ENCODE data around the gene DDX56. TPM values are rescaled to one million over a fixed set of nuclear protein-coding genes. Genes with fewer than 3 reads are reported as not detected.

The DDX56 gene
- total RNA-seq, 2 donors from 2014 or later = 52.9 to 60.6 TPM

- H3K27ac ChIP-seq = no peak overlapping the region
- WGBS = 89% methylated on average over 5 of the region's 5 CpGs
- H3K9me3 ChIP-seq = no peaks in the 10 kb centered on the region
- no peaks in the 10 kb centered on the region for H3K4me1 ChIP-seq (replicated peaks)
- intact Hi-C loops (cut with DNase I) = loop anchor here (5.0 kb wide), 2 partner anchors 89 to 324 kb away; no protein-coding TSS in a partner anchor
- DNase-seq (ENCODE audit: low spot score) = no peak
- TF ChIP-seq POLR2AphosphoS5 (IDR thresholded peaks at IDR 0.05) (no peak), POLR2A (IDR thresholded peaks at IDR 0.05) (no peak)
- TF ChIP-seq, protein P1, sequence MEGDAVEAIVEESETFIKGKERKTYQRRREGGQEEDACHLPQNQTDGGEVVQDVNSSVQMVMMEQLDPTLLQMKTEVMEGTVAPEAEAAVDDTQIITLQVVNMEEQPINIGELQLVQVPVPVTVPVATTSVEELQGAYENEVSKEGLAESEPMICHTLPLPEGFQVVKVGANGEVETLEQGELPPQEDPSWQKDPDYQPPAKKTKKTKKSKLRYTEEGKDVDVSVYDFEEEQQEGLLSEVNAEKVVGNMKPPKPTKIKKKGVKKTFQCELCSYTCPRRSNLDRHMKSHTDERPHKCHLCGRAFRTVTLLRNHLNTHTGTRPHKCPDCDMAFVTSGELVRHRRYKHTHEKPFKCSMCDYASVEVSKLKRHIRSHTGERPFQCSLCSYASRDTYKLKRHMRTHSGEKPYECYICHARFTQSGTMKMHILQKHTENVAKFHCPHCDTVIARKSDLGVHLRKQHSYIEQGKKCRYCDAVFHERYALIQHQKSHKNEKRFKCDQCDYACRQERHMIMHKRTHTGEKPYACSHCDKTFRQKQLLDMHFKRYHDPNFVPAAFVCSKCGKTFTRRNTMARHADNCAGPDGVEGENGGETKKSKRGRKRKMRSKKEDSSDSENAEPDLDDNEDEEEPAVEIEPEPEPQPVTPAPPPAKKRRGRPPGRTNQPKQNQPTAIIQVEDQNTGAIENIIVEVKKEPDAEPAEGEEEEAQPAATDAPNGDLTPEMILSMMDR (IDR thresholded peaks at IDR 0.05) = no peak
- no peak overlapping the region for H3K4me3 ChIP-seq
- H3K27me3 ChIP-seq (replicated peaks; ENCODE audit: insufficient read depth) = no peaks in the 10 kb centered on the region
- peaks cover 9 to 38% of the 10 kb centered on the region in 2 donors for H3K36me3 ChIP-seq
Measured at GRCh38 chr7:44566680-44567079, 7.0 kb downstream of the DDX56 start.

GRCh38 chr7:44565795-44566559 lies 7.7 kb downstream of the DDX56 start:
- no peak overlapping the region for H3K27ac ChIP-seq
- no peaks in the 10 kb centered on the region for H3K9me3 ChIP-seq
- no peaks in the 10 kb centered on the region for H3K4me1 ChIP-seq (replicated peaks)
- TF ChIP-seq, protein P1 (IDR thresholded peaks at IDR 0.05) = no peak
- no peak for TF ChIP-seq POLR2AphosphoS5 (IDR thresholded peaks at IDR 0.05)
- no peak for TF ChIP-seq POLR2A (IDR thresholded peaks at IDR 0.05)
- no peak for DNase-seq (ENCODE audit: low spot score)
- WGBS = 74% methylated on average over 16 of the region's 16 CpGs
- intact Hi-C loops (cut with DNase I) = loop anchor here (5.0 kb wide), 2 partner anchors 89 to 324 kb away; no protein-coding TSS in a partner anchor
- no peaks in the 10 kb centered on the region for H3K27me3 ChIP-seq (replicated peaks; ENCODE audit: insufficient read depth)
- no peak overlapping the region for H3K4me3 ChIP-seq
- peaks cover 9 to 31% of the 10 kb centered on the region in 2 donors for H3K36me3 ChIP-seq

- TF ChIP-seq POLR2A (IDR thresholded peaks at IDR 0.05) (no peak), POLR2AphosphoS5 (IDR thresholded peaks at IDR 0.05) (peak; percentile 47)
- TF ChIP-seq, protein P1 (IDR thresholded peaks at IDR 0.05) = peak; percentile 90 to 98 (median 94)
- DNase-seq (ENCODE audit: low spot score) = peak; percentile 56
- no peak overlapping the region for H3K4me3 ChIP-seq
- no peaks in the 10 kb centered on the region for H3K4me1 ChIP-seq (replicated peaks)
- H3K27ac ChIP-seq = no peak overlapping the region
- intact Hi-C loops (cut with DNase I) = loop anchor here (5.0 kb wide), 2 partner anchors 88 to 323 kb away; no protein-coding TSS in a partner anchor
- no peaks in the 10 kb centered on the region for H3K27me3 ChIP-seq (replicated peaks; ENCODE audit: insufficient read depth)
- no peaks in the 10 kb centered on the region for H3K9me3 ChIP-seq
- 54% methylated on average over 12 of the region's 13 CpGs for WGBS
- peaks cover 6 to 24% of the 10 kb centered on the region in 2 donors for H3K36me3 ChIP-seq
Measured at GRCh38 chr7:44565097-44565794, 8.5 kb downstream of the DDX56 start.

DNA sequence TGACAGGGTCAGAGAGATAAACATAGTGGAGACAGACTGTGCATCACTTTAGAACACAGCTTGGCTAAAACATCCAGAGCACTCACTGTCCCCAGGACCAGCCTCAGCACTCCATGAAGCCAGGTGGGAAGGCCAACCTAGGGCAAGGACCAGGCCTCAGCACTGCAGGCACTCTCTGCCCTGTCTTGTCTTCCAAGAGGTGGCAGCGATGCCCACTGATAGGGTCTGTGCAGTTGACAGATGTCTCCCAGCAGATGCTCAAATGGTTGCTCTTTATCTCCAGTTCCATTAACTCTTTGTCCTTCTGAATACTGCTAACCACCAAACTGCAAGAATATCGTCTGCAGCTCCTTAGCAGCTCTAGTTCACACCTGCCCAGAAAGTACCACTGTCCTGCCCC lies 9.1 kb downstream of the DDX56 start:
- H3K4me1 ChIP-seq (replicated peaks) = no peaks in the 10 kb centered on the region
- H3K36me3 ChIP-seq = peaks cover 3 to 18% of the 10 kb centered on the region in 2 donors
- DNase-seq (ENCODE audit: low spot score) = no peak
- intact Hi-C loops (cut with DNase I) = loop anchor here (5.0 kb wide), 2 partner anchors 87 to 322 kb away; no protein-coding TSS in a partner anchor
- 76% methylated on average over 2 of the region's 2 CpGs for WGBS
- no peaks in the 10 kb centered on the region for H3K9me3 ChIP-seq
- no peak overlapping the region for H3K27ac ChIP-seq
- TF ChIP-seq POLR2A (IDR thresholded peaks at IDR 0.05) (no peak), POLR2AphosphoS5 (IDR thresholded peaks at IDR 0.05) (no peak)
- TF ChIP-seq, protein P1 (IDR thresholded peaks at IDR 0.05) = no peak
- no peaks in the 10 kb centered on the region for H3K27me3 ChIP-seq (replicated peaks; ENCODE audit: insufficient read depth)
- H3K4me3 ChIP-seq = no peak overlapping the region

Measured in prostate gland (tissue), 2 donors.